Testis (tissue), 2 donors: ENCODE measurements around the gene MAST4.

Experiments
- CTCF ChIP-seq, 3 experiments: fragments of 450-650 bp in 2 of 3; fragments of 200-600 bp in 1 of 3; sonication (generic) in 1 of 3; IDR thresholded peaks; one replicate each; pipeline ENCODE4 v1.5.1; 2016 to 2019; ENCODE audit warnings: antibody characterized with exemption in 3 of 3, mild to moderate bottlenecking in 2 of 3, moderate library complexity in 1 of 3
- POLR2A ChIP-seq: fragments of 450-650 bp; IDR thresholded peaks from one replicate; pipeline ENCODE4 v1.6.1; 2017; ENCODE audit warnings: antibody characterized with exemption, mild to moderate bottlenecking, moderate library complexity

GRCh38 chr5:66684663-66685062 lies 88.5 kb downstream of the MAST4 start:
- TF ChIP-seq POLR2A (no peak), CTCF (IDR thresholded peaks at IDR 0.05) (no peak)
